ENCODE measurements around the gene CTCFL.

DNA sequence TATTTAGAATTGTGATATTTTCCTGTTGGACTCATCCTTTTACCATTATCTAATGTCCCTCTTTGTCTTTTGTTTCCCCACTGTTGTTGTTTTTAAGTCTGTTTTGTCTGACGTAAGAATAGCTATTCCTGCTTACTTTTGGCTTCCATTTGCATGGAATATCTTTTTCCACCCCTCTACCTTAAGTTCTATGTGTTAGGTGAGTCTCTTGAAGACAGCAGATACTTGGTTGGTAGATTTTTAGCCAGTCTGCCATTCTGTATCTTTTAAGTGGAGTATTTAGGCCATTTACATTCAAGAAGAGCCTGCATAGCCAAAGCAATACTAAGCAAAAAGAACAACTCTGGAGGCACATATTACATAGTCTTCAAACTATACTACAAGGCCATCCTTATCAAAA is 39.2 kb downstream of the CTCFL start:
- TF ChIP-seq, protein P1, sequence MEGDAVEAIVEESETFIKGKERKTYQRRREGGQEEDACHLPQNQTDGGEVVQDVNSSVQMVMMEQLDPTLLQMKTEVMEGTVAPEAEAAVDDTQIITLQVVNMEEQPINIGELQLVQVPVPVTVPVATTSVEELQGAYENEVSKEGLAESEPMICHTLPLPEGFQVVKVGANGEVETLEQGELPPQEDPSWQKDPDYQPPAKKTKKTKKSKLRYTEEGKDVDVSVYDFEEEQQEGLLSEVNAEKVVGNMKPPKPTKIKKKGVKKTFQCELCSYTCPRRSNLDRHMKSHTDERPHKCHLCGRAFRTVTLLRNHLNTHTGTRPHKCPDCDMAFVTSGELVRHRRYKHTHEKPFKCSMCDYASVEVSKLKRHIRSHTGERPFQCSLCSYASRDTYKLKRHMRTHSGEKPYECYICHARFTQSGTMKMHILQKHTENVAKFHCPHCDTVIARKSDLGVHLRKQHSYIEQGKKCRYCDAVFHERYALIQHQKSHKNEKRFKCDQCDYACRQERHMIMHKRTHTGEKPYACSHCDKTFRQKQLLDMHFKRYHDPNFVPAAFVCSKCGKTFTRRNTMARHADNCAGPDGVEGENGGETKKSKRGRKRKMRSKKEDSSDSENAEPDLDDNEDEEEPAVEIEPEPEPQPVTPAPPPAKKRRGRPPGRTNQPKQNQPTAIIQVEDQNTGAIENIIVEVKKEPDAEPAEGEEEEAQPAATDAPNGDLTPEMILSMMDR (IDR thresholded peaks at IDR 0.05), result no peak
- TF ChIP-seq POLR2A (IDR thresholded peaks at IDR 0.05) (no peak), EP300 (IDR thresholded peaks at IDR 0.05) (no peak)
